ENCODE measurements around the gene ZNF709.

- TF ChIP-seq CTCF (IDR thresholded peaks at IDR 0.05 in 4 of 5, conservative IDR thresholded peaks at IDR 0.05 in 1 of 5) (no peak), POLR2A (IDR thresholded peaks at IDR 0.05) (no peak)
Measured at GRCh38 chr19:12450844-12451243, 33.8 kb downstream of the ZNF709 start.
